ENCODE data around the gene SLF2. TPM values are rescaled to one million over a fixed set of nuclear protein-coding genes. Genes with fewer than 3 reads are reported as not detected.

SLF2 gene
- total RNA-seq, 2 donors from 2014 or later: 31.5 to 38.9 TPM

- TF ChIP-seq CTCF (conservative IDR thresholded peaks at IDR 0.05): no peak
- Histone ChIP-seq H3K9ac (ENCODE audit: extremely low read depth, low read length, poor library complexity, severe bottlenecking) (no peak overlapping the region), H3K4me1 (ENCODE audit: control insufficient read depth, insufficient read depth, low read length) (no peaks in the 10 kb centered on the region), H3K27ac (ENCODE audit: low read depth, low read length) (no peak overlapping the region), H3K9me3 (ENCODE audit: control insufficient read depth, low read length) (no peaks in the 10 kb centered on the region), H3K36me3 (ENCODE audit: control insufficient read depth, insufficient read depth, low read length) (no peaks in the 10 kb centered on the region), H3K4me3 (ENCODE audit: low read length) (no peak overlapping the region), H3K27me3 (ENCODE audit: control insufficient read depth, insufficient read depth, low read length, poor library complexity, severe bottlenecking) (peaks cover 90% of the 10 kb centered on the region)
- no peak for DNase-seq
- no peaks in the 10 kb centered on the region for H3K9me3 Mint-ChIP-seq
- 89 to 93% methylated on average over 10 to 24 of the region's 24 CpGs for WGBS, 2 experiments (ENCODE audit: insufficient coverage in 1 of 2, insufficient read length in 1 of 2)
- H3K4me3 Mint-ChIP-seq: no peak overlapping the region
- H3K4me1 Mint-ChIP-seq: peaks cover 5% of the 10 kb centered on the region
- no peak overlapping the region for H3K27ac Mint-ChIP-seq
- peaks cover 99% of the 10 kb centered on the region for H3K27me3 Mint-ChIP-seq (ENCODE audit: insufficient read depth)
- H3K36me3 Mint-ChIP-seq (ENCODE audit: low read depth): no peaks in the 10 kb centered on the region
Measured at GRCh38 chr10:100864036-100864885, 48.5 kb upstream of the SLF2 start.

- Mint-ChIP-seq H3K27me3 (ENCODE audit: insufficient read depth) (peaks cover 99% of the 10 kb centered on the region), H3K36me3 (ENCODE audit: low read depth) (no peaks in the 10 kb centered on the region), H3K9me3 (no peaks in the 10 kb centered on the region), H3K27ac (no peak overlapping the region), H3K4me1 (peaks cover 5% of the 10 kb centered on the region), H3K4me3 (no peak overlapping the region)
- Histone ChIP-seq H3K4me1 (ENCODE audit: control insufficient read depth, insufficient read depth, low read length) (no peaks in the 10 kb centered on the region), H3K9me3 (ENCODE audit: control insufficient read depth, low read length) (no peaks in the 10 kb centered on the region), H3K4me3 (ENCODE audit: low read length) (no peak overlapping the region), H3K9ac (ENCODE audit: extremely low read depth, low read length, poor library complexity, severe bottlenecking) (no peak overlapping the region), H3K27me3 (ENCODE audit: control insufficient read depth, insufficient read depth, low read length, poor library complexity, severe bottlenecking) (peaks cover 88% of the 10 kb centered on the region), H3K36me3 (ENCODE audit: control insufficient read depth, insufficient read depth, low read length) (no peaks in the 10 kb centered on the region), H3K27ac (ENCODE audit: low read depth, low read length) (no peak overlapping the region)
- 91 to 97% methylated on average over 4 of the region's 4 CpGs for WGBS, 2 experiments (ENCODE audit: insufficient coverage in 1 of 2, insufficient read length in 1 of 2)
- no peak for DNase-seq
- TF ChIP-seq CTCF (conservative IDR thresholded peaks at IDR 0.05): no peak
Measured at GRCh38 chr10:100864978-100865377, 47.8 kb upstream of the SLF2 start.

- Mint-ChIP-seq H3K27me3 (ENCODE audit: insufficient read depth) (peaks cover 97% of the 10 kb centered on the region), H3K36me3 (ENCODE audit: low read depth) (no peaks in the 10 kb centered on the region), H3K4me1 (peaks cover 5% of the 10 kb centered on the region), H3K27ac (no peak overlapping the region), H3K9me3 (no peaks in the 10 kb centered on the region), H3K4me3 (peak overlapping the region; percentile 33)
- Histone ChIP-seq H3K27ac (ENCODE audit: low read depth, low read length) (no peak overlapping the region), H3K27me3 (ENCODE audit: control insufficient read depth, insufficient read depth, low read length, poor library complexity, severe bottlenecking) (peaks cover 80% of the 10 kb centered on the region), H3K4me1 (ENCODE audit: control insufficient read depth, insufficient read depth, low read length) (no peaks in the 10 kb centered on the region), H3K36me3 (ENCODE audit: control insufficient read depth, insufficient read depth, low read length) (no peaks in the 10 kb centered on the region), H3K9me3 (ENCODE audit: control insufficient read depth, low read length) (no peaks in the 10 kb centered on the region), H3K9ac (ENCODE audit: extremely low read depth, low read length, poor library complexity, severe bottlenecking) (no peak overlapping the region), H3K4me3 (ENCODE audit: low read length) (no peak overlapping the region)
- no peak for TF ChIP-seq CTCF (conservative IDR thresholded peaks at IDR 0.05)
- WGBS, 2 experiments (ENCODE audit: insufficient coverage in 1 of 2, insufficient read length in 1 of 2): 83 to 85% methylated on average over 1 to 7 of the region's 7 CpGs
- no peak for DNase-seq
Measured at GRCh38 chr10:100866010-100866409, 46.8 kb upstream of the SLF2 start.
